Measurements from ENCODE around the gene XCR1. TPM values are rescaled to one million over a fixed set of nuclear protein-coding genes. Genes with fewer than 3 reads are reported as not detected.
"Not testable (repeated sequence)": the region's sequence is repeated elsewhere in the genome, so short reads cannot be mapped to it uniquely, and the experiment has no call there.

XCR1 gene, protein sequence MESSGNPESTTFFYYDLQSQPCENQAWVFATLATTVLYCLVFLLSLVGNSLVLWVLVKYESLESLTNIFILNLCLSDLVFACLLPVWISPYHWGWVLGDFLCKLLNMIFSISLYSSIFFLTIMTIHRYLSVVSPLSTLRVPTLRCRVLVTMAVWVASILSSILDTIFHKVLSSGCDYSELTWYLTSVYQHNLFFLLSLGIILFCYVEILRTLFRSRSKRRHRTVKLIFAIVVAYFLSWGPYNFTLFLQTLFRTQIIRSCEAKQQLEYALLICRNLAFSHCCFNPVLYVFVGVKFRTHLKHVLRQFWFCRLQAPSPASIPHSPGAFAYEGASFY
- 0.39 TPM for total RNA-seq

DNA sequence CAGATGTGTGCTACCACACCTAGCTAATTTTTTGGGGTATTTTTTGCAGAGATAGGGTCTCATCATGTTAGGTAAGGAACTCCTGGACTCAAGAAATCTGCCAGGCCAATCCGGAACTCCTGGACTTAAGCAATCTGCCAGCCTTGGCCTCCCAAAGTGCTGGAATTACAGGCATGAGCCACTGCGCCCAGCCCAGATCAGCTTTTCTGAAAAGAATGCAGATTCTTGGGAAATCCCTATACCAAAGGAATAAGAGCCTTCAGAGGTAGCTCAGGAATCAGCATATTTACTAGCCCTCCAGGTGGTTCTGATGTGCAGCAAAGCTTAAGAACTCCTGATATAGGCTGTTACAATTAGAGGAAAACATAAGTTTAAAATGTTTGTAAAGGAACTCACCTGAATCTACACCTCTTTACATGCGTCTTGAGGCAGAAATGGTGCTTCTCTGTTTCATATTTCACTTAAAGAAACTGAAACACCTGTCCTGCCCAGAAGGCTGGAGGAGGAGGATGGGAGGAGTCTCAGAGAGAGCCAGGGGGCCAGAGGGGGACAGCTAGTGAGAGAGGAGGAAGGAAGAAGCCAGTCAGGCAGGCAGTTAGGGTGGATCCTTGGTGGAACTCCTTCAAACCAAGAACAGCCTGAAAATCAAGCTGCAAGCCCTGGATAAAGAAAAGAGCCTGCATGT, at the start of gene XCR1:
TSS of gene XCR1 (minus strand) at position 463 of the 685 bp plus-strand sequence. CDS start 5,536 bp downstream, outside the sequence.
- DNase-seq, result no peak

DNA sequence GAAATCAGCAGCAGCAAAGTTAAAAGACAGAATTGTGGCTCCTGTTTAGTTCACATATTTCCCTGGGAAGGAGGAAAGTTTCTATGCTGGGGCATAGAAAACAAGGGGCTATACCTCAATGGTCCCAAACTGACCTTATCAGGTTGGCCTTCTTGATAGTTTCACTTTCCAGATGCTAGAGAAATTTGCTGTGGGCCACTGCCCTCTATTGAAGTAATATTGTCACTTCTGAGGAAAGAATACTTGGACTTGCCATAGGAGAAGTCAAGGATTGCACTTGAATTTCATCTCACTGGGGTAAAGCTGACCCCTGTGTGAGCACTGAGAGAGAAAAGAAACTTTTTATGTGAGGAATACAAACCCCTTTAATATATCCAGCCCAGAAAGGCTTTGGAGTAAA, 49.3 kb upstream of the XCR1 start:
- no peak for DNase-seq

DNA sequence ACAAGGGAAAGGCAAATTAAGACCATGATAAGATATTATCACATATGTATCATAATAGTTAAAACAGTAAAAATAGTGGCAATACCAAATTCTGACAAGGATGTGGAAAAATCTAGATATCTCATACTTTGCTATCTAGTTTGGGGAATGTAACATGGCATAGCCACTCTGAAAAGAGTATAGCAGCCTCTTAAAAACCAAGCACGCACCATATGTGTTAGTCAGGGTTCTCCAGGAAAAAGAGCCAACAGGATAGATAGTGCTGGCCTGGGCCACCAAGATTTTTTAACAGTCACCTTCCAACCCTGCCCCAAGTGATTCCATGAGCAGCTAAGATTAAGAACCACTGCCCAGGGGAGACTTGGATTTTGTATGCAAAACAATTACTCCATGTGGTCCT, 48.5 kb upstream of the XCR1 start:
- no peak for DNase-seq

DNA sequence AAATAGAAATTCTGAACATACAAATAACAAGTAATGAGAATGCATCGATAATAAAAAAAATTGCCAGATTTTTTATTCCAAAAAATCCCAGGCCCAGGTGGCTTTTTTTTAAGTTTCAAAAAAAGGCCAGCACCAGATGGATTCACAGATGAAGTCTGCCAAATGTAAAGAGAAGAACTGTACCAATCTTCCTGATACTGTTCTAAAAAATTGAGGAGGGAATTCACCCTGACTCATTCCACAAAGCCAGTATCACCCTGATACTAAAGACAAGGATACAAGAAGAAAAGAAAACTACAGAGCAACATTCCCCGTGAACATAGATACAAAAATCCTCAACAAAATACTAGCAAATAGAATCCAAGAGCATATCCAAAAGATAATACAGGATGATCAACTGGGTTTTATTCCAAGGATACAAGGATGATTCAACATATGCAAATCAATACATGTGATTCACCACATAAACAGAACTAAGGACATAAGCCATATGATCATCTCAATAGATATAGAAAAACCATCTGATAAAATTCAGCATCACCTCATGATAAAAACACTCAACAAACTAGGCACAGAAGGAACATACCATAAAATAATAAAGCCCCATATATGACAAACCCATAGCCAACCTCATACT, 44.1 kb upstream of the XCR1 start:
- DNase-seq, result no peak

DNA sequence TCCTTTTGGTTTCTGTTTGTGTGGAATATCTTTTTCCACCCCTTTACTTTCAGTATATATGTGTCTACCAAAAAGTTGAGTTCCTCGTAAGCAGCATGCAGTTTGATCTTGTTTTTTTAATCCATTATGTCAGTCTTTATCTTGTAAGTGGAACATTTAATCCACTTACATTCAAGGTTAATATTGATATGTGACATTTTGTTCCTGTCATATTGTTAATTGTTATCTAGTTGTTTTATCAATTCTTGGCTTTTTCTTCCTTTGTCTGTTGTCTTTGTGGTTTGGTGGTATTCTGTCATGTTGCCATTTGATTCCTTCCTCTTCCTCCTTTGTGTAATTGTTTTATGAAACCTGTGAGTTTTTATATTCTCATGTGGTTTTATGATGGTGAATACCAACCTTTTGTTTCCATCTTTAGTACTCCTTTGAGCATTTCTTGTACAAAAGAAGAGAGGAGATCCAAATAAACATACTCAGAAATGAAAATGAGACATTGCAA, 43.4 kb upstream of the XCR1 start:
- DNase-seq, result no peak

DNA sequence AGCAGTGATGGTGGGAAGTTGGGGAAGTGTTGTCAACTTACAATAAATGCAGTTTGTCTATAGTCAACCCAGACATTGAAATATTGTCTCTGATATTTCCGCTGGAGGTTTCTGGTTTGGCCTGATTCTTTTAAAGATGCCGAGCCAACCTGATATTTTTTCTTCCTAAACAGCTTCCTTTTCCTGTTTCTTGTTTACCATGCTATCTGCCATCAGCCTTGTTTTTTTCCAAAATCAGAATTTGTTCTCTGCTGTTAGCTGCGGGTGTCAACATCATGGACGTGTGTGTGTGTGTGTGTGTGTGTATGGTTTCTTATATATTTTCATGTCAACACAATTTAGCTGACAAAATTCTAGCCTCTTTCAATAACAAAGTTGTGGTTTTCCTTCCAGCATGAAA, 41.2 kb upstream of the XCR1 start:
- DNase-seq, result no peak

DNA sequence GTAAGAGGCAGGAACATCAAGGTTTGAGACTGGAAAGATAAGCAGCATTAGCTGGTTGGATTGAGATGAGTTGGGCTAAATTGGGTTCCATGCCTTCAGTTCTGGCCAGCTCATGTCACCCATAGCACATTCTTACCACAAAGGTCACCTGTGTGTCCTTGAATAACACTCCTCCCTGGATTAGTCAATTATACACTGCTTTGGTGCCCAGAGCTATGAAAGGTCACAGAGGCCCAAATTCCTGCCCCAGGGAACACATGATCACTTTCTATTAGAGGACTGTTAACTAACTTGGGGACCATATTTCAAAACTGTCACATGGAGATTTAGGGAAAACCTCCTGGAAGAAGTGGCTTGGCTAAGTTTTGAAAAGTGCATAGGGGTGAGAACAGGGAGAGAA, 40.1 kb upstream of the XCR1 start:
- DNase-seq, result no peak

DNA sequence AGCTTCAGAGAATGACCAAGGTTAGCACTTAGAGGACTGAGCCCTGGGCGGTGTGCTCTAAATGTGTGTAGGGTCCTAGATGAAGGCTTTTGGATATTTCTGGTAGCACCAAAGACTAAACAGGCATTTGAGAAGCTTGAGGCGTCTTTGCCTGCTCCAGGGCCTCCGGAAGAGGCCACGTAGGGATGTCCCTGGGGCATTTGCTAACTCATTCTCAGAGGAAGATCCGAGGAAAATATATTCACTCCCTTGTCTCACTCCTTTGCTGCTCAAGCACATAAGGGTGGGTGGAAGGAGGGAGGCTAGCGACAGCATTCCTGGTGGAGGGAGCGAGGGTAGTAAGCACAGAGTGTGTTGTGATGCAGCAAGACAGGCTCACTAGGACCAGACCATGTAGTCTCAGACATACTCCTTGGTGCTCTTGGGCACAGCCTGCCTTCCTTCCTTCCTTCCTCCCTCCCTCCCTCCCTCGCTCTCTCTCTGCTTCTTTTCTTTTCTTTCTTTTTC, 38.5 kb upstream of the XCR1 start:
- DNase-seq, result no peak

DNA sequence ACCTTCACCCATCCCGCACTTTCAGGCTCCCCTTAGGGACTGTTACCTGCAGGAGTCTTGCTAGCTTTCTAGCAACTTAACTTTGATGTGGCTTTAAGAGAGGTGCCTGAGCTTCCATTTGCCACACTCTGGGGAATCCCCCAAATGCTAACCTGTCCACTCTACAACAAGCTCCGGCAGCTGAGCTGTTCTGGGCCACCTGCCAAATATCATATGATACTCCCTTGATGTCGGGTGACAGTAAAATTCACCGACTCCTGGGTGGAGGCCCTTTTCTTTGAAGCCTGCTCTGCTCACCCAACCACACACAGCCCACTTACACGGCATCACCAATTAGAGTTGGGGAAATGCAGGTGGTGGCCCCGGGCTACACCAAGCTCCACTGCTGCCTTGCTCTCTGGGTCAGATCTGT, 38.0 kb upstream of the XCR1 start:
- DNase-seq, result peak; percentile 15

DNA sequence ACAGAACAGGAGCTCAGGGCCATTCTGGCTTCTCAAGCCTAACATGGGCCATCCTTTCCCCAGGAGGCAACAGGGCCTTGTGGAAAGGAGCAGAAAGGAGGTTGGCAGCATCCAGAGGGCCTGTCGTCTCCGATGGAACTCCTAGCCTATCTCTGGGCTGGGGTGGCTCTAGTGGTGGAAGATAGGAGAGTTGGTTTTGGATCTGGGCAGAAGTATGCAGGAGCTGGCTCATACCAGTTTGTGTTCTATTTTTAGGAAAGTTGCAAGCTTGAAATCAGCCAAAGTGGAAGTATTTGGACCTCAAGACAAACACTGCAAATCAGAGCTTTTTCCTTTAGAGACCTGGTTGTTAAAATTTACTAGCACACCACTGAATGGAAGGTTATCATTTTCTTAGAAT, 35.4 kb upstream of the XCR1 start:
- no peak for DNase-seq

DNA sequence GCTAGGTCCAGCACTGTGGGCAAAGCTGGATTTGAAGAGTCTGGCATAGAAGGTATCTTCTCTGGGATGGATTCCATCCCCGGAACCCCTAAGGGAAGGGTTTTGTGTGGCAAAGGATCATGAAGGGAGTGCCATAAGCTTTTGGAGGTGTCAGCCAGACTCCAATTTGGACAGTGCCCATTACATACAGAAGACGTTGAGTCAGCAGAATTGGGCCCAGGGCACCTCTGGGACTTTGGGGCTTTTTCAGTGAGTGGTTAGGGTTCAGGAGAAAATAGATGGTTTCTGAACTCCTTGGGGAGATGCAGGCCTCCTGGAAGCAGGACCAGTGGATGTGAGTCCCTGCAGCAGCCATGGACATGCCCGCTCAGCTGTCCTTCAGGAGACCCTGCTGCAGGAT, 34.6 kb upstream of the XCR1 start:
- DNase-seq, result no peak

DNA sequence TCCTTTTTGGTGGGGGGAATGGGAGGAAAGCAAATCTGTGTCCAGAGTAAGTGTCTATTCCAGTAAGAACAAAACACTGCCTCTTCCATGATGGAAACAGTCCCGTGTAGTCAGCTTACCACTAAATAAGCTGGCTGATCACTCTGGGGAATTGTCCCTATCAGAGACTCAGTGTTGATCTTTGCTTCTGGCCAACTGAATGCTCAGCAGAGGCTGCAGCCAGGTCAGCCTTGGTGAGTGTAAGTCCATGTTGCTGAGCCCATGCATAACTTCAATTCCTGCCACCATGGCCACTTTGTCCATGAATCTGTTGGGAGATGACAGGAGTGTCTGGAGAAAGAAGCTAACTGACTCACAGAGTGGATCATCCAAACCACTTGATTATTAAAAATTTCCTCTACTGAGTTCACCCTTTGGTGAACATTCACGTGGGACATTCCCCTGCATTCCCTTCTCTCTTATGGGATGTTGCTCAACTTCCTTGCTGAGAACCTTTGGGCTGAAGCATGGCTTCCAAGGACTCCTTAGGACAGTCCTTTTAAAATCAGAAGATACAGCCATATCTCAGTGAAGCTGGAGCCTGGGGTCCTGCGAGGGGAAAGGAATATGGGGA, 33.9 kb upstream of the XCR1 start:
- no peak for DNase-seq

DNA sequence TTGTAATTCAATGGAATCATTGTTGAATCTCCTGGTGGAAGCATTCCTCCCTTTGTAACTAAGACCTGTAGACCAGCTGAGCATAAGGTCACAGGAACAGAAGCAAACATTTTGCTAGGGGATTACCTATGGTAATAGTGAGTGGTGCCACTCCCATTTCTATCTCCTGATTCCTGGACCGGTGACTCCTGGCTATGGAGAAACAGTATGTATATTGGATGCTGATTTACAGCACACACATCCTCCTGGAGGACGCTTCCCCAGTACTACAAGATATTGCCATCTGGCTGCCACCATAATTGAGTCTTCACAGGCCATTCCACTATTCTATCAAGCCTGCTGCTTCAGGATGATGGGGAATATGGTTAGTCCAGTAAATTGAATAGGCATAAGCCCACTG, 33.3 kb upstream of the XCR1 start:
- DNase-seq, result no peak

DNA sequence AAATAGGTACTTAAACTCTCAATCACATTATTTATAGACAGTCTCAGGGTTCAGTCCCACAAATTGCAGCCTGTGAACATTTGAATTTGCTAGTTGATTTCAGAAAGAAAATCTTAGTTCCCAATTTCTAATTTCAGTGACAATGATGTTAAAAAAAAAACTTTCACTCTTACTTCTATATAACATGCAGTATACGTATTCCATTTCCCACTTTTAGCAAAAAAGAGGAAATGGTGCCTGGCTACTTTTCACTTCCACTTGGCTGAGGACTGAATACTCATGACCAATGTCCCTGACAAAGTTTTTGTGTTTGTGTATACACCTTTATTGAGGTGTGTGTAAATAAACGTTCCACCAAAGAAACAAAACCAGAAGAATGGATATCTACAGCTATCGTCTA, 32.1 kb upstream of the XCR1 start:
- no peak for DNase-seq

DNA sequence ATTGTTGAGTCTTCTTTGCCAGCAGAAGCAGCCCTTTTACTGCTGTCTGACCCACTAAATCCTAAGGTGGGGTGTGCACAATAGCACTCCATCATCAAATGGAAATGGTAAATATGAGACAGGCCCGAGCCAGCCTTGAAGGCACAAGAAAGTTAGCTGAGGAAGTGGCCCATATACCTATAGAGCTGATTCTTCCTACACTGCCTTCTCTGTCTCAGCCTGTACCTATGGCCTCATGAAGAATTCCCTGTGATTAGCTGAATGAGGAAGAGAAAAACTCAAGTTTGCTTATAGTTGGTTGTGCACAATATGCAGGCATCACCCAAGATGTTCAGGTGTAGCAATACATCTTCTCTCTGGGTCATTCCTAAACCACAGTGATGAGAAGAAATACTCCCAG, 31.7 kb upstream of the XCR1 start:
- DNase-seq, result no peak

DNA sequence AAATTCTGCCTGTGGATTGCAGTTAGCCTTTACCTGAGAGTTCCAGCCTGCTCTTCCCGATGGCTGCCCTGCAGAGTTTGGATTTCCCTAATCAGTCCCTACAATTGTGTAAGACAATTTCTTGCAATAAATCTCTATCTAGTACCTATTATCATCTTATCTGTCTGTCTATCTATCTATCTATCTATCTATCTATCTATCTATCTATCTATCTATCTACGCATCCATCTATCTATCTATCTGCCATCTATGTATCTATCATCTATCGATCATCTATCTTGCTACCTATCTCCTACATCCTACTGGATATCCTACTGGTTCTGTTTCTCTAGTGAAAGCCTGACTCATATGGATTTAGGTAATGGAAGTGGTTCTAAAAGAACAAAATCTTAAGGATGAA, 30.4 kb upstream of the XCR1 start:
- DNase-seq, result no peak

DNA sequence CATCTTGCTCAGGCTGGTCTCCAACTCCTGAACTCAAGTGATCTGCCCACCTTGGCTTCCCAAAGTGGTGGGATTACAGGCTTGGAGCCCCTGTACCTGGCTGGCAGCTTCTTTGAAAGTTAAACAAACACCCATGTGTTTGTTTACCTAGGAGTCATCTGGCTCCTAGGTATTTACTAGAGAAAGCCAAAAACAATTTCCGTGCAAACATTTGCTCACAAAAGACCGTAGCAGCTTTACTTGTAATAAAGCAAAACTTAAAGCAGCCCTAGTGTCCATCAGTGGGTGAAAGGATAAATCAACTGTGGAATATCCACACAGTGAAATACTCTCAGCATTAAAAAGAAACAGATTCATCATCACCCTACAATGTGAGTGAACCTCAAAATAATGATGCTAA, 29.4 kb upstream of the XCR1 start:
- DNase-seq, result no peak

DNA sequence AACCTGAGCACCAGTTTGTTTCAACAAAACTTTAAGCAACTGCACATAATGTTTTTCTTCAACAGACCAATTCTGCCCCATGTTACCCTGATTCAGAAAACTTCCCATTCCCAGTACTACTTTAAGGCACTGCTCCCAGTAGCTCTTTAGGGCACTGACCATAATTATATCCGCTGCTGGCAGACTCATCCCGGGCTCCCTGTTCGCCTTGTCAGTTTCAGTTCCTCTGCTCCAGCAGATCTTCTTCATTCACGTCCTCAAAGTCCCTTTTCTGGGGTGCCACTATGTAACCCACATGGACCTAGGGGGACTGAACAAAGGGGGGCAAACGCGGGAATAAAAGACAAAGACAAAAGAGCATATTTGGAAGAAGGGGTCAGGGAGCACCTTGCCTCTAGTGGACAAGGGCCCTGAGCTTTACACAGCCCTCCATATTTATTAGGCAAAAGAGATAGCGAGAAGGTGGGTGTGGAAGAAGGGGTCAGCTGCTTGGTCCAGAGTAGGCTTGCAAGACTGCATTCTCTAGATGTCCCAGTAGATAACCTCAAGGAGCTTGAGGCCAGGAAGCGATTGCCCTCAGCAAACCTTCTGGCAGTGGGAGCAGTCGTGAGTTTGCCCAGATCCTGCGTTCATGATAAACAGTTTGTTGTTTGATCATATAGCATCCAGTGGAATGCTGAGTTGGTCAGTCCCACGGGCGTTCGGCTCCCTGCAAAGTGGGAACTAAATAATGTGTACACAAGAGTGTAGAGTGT, 26.7 kb upstream of the XCR1 start:
- not testable (repeated sequence) for DNase-seq

DNA sequence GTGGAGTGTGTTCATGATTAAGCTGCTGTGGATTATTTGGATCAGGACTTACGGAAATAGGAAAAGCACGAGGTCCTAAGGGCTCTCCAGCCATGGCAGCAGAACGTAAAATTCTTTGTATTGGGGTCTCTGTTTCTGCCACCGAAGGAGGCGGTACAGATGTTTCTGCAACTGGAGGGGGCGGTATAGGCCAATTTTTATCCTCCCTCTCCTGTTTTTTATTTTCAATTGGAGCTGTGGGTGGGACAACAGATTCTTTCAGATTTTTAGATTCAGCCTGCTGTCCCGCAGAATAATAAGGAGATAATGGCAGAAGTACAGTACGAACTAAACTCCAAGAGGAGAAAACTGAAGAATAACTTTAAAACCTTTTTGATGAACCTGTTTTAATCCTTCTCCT, 26.0 kb upstream of the XCR1 start:
- not testable (repeated sequence) for DNase-seq

DNA sequence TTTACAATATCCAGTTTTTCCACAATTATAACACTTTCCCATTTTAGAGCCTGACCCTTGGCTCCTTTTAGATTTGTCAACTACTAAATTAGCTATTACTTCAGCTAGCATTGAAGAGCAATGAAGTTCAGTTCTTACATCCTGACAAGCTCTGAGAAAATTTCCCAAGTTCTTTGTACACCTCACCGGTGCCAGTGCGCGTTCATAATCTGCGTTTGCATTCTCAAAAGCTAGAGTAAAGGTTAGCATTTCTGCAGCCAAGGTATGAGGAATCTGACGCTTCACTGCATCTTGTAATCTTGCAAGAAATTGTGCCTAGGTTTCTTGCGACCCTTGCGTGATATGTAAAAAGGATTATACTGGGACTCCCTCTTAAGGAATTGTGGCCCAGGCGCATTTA, 25.2 kb upstream of the XCR1 start:
- DNase-seq, result no peak

DNA sequence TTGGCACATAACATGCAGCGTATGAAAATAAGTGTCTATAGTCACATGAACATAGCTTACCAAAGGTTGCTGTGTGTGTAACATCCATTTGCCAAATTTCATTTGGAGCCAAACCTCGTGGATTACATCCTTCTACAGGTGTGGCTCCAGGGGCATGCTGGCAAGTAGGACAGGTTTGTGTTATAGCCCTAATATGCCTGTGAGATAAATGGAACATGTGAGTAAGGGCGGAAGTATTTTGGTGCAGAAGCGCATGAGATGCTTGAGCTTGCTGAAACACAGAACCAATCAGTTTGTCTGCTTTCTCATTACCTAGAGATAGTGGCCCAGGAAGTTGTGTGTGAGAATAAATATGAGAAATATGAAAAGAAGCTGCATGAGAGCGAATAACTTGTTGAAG, 21.8 kb upstream of the XCR1 start:
- no peak for DNase-seq

DNA sequence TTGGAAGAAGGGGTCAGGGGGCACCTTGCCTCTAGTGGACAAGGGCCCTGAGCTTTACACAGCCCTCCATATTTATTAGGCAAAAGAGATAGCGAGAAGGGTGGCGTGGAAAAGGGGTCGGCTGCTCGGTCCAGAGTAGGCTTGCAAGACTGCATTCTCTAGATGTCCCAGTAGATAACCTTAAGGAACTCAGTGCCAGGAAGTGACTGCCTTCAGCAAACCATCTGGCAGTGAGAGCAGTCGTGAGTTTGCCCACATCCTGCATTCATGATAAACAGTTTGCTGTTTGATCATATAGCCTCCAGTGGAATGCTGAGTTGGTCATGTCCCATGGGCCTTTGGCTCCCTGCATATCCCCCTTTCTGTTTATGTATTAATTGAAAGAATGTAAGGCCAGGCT, 18.9 kb upstream of the XCR1 start:
- not testable (repeated sequence) for DNase-seq
